ENCODE measurements around the gene LRRC4C.
"Not testable (repeated sequence)": the region's sequence is repeated elsewhere in the genome, so short reads cannot be mapped to it uniquely, and the experiment has no call there.

LRRC4C gene

DNA sequence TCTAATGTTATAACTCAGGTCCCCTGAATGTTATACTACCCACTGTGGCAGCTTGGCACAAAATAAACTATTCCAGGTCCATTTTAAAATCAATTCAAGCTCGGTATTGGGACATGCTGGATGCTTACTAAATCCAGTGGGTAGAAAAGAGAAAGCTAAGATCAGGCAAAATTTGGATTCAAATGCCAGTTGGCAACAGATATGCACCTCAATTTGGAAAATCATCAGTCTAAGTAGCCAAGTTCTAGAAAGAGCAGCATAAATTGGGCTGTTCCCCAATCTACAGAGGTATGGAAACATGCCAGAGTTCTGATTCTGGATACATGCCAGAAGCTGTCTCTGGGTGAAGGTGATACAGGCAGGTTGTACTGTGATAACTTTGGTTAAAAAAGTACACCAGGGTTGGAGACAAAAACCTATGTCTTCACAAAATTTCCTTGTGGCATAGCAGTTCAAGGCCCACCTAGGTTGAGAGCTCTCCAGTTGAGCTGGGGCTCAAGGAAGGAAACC is 427.8 kb downstream of the LRRC4C start:
- no peak for DNase-seq (ENCODE audit: low read depth, low spot score)

- no peak for DNase-seq (ENCODE audit: low read depth, low spot score)
These were observed 439.2 kb downstream of the LRRC4C start for GRCh38 chr11:41020259-41020658.

DNA sequence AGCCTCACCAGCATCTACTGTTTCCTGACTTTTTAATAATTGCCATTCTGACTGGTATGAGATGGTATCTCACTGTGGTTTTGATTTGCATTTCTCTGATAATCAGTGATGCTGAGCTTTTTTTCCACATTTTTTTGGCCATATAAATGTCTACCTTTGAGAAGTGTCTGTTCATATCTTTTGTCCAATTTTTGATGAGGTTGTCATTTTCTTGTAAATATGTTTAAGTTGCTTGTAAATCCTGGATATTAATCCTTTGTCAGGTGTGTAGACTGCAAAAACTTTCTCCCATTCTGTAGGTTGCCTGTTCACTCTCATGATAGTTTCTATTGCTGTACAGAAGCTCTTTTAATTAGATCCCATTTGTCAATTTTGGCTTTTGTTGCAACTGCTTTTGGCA is 439.8 kb downstream of the LRRC4C start:
- not testable (repeated sequence) for DNase-seq (ENCODE audit: low read depth, low spot score)

DNA sequence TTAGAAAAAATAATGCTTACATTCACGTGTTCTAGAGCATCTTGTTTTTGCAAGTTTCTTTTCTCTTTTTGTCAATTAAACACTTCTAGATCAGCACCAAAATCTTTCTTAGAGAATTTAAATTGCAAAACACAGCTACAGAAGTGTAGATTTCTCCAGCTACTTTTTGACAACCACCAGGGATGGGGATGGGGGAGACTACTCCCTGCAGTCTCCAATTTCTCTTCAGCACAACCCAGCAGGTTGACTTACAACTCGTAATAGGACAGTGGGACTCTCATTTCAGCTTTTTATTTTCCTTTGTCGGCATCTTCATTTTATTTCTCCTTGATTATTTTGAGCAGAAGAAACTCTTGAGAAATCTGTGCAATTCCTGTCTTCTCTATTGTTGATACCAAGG is 441.2 kb downstream of the LRRC4C start:
- DNase-seq (ENCODE audit: low read depth, low spot score): no peak

- no peak for DNase-seq (ENCODE audit: low read depth, low spot score)
These were observed 448.9 kb downstream of the LRRC4C start for GRCh38 chr11:41010361-41011050.

GRCh38 chr11:41005986-41006385 is 453.5 kb downstream of the LRRC4C start:
- DNase-seq (ENCODE audit: low read depth, low spot score): no peak

GRCh38 chr11:41003339-41004282 is 455.8 kb downstream of the LRRC4C start:
- DNase-seq (ENCODE audit: low read depth, low spot score): no peak

- no peak for DNase-seq (ENCODE audit: low read depth, low spot score)
These were observed 460.5 kb downstream of the LRRC4C start for GRCh38 chr11:40998920-40999319.

DNA sequence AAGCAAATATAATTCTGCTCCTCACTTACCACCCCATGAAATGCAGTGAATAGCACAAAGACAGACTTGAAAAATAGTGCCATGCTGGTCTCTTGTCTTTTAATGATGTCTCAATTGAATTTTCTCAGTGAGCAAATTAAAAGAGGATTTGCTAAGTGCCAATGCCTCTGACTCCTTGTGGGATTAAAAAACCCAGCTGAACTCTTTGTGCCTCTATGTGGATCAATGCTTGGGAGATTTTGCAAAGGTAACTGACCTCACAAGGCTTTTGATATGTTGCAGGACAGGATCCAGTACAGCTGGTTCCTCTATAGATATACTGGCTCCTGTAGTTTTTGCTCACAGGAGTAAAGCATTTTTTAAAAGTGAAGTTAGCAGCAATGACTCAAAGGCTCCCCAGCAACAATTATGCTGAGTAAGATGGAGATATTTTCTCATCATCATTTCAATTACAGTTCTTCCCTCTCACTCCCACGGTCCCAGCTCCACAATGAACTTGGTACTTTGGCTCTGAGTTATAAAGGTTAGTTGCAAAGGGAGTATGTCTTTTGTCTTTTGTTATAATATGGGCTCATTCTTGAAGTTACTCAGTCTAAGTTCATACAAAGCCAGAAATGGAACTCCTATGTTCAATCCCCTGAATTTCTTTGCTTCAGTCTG is 471.5 kb downstream of the LRRC4C start:
- DNase-seq (ENCODE audit: low read depth, low spot score): no peak

DNA sequence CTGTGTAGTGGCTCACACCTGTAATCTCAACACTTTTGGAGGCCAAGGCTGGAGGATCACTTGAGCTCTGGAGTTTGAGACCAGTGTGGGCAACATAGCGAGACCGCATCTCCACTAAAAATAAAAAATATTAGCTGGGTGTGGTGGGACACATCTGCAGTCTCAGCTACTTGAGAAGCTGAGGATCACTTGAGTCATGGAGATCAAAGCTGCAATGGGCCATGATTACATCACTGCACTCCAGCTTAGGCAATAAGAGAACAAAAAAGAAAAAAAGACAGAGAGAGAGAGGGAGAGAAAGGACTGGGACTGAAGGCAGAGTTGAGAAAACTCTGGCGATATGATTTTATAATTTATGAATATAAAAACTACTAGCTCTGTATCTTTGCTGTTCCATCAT is 473.1 kb downstream of the LRRC4C start:
- DNase-seq (ENCODE audit: low read depth, low spot score): no peak

- no peak for DNase-seq (ENCODE audit: low read depth, low spot score)
These were observed 484.4 kb downstream of the LRRC4C start for GRCh38 chr11:40975076-40975475.

DNA sequence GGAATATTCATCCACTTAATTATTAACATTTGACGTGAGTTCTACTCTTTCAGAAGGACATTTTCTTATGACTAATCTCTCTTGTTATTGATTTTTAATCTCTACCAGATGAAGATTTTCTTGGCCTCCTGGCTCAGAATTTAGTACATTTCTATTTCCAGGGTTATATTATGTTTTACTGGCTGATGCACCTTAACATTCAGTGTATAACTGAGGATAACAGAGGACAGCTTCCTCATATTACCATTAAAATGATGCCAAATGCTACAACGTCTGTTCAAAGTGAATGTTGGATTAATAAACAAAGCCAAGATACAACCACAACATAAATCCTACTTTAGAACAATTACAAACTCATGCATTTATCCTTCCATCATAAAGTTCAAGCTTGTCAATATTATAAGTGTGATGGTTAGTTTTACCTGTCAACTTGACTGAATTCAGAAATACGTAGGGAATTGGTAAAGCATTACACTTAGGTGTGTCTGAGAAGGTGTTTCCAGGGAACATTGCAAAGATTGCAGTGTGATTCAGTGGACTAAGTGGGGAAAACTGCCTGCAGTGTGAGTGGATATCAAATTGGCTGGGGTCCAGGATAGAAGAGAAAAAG is 485.2 kb downstream of the LRRC4C start:
- DNase-seq (ENCODE audit: low read depth, low spot score): no peak

DNA sequence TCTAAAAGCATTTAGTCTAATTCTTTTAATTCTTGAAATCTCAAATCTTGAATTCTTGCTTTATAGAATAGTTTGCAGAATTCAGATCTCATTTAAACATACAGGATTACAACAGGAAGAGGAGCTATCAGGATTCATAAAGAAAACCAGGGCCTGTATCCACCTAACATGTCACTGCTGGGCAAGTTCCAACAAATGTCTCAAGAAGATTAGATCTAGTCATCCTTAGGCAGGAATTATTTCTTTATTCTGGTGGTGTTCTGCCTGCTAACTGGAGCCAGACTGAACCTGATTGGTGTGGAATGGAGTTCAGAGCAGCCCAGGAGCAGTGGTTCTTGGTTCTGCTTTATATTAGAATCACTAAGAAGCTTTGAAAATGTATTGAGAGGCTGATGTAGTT is 500.7 kb downstream of the LRRC4C start:
- DNase-seq (ENCODE audit: low read depth, low spot score): no peak

DNA sequence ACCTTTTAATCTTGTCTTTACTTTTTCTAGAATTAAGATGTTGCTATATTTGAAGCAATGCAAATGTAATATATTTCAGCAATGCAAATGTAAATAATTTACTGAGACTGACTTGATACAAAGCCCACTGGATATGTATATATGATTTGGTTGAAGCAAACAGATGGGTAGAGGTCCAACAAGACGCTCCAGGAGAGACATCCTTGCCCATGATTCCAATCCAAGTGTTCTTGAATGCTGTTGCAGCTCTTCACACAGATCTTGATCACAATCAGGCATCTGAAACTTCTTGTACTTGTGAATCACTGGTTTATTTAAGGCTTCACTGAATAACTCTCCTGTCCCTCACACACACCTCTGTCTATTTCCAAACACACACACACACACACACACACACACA is 507.0 kb downstream of the LRRC4C start:
- DNase-seq (ENCODE audit: low read depth, low spot score): no peak

DNA sequence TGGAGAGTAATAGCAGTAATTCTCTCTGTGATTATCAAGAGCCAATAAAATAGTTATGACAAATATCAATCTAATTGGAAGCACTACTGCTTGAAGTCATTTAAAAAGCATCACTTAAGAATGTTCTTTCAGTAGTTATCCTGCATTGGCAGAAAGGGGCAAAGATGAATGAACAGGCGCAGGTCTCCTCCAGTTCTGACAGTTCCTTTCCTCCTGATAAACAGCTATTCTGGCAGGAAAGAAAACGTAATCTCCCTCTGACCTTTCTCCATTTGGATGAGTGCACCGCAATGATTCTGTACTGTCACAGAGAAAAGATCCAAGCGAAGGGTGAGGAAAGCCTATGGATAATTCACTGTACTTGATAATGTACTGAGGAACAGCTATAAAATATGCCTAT is 521.5 kb downstream of the LRRC4C start:
- no peak for DNase-seq (ENCODE audit: low read depth, low spot score)

- no peak for DNase-seq (ENCODE audit: low read depth, low spot score)
These were observed 534.5 kb downstream of the LRRC4C start for GRCh38 chr11:40924915-40925314.

GRCh38 chr11:40921246-40921645 is 538.2 kb downstream of the LRRC4C start:
- DNase-seq (ENCODE audit: low read depth, low spot score): no peak

- not testable (repeated sequence) for DNase-seq (ENCODE audit: low read depth, low spot score)
These were observed 548.7 kb downstream of the LRRC4C start for GRCh38 chr11:40910774-40911173.

DNA sequence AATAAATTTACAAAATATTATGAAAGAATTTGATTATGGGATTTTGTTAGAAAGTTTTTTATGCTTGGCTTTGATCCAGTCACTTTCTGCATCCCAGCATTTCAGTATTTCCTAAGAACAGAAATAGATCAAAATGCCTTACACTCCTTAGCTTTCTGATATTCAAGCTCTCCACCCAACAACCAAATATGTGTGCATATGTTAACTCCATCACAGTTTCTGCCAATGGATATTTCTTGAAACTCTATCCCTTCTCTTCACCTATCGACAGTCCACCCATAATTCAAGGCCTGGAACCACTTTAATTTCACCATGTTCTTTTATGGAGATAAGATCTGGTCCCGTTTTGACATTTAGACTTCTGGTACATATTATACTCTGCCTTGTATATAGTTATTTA is 565.0 kb downstream of the LRRC4C start:
- DNase-seq (ENCODE audit: low read depth, low spot score): no peak

- no peak for DNase-seq (ENCODE audit: low read depth, low spot score)
These were observed 574.0 kb downstream of the LRRC4C start for GRCh38 chr11:40885250-40885954.

DNA sequence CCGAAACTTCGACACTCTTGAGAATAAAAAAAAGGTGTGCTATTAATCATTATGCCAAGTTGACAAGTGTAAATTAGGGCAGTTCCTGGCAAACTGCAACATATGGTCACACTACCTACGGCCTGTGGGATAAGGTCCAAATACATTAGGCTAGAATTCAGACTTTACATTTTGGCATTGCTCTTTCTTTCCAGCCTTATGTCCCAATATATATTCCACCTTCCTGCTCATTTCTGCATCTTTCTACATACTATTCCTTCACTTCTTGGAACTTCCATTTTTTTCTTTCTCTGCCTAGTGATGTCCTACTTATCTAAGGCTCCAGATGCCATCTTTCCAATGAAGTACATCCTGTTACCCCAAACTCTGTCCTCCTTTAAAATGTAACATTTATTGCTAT is 577.2 kb downstream of the LRRC4C start:
- DNase-seq (ENCODE audit: low read depth, low spot score): no peak
